MM.1S (cell line): ENCODE results near the gene F2.
A peak's percentile ranks its signal among the peaks of the same experiment; 100 is the strongest.

Source experiments
- EZH2 ChIP-seq: fragments of 300-600 bp; sonication (generic); optimal IDR thresholded peaks from 2 replicates; pipeline ENCODE3; 2017; ENCODE audit warnings: low read depth, mild to moderate bottlenecking, antibody characterized with exemption, low read length, mixed read lengths
- EZH2phosphoT487 ChIP-seq: fragments of 300-600 bp; sonication (generic); IDR thresholded peaks from 2 replicates; pipeline ENCODE4 v1.6.1; 2018; ENCODE audit warnings: antibody characterized with exemption, low read length
- TF ChIP-seq, protein P1 (sequence below): fragments of 300-600 bp; sonication (generic); IDR thresholded peaks from 2 replicates; pipeline ENCODE4 v1.5.1; 2016; ENCODE audit warnings: antibody characterized with exemption, low read length, mixed read lengths

DNA sequence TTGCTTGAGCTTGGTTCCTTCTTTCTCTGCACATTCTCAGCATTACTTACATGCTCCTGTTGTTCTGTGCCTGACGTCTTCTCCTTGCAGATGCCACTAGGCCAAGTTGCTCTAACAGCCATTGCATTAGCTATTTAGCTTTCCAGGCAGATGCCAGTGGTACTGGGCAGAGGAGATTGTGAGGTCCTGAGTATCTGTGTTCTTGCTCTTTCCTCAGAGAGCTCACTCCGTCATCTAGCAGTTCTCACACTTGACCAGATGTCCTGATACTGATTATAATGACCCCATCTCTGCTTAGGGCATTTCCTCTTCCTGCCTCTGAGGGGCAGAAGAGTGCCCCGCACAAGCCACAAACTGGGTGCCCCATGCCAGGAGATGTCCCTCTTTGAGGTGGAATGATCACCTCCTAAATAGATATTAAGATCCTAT, 49.3 kb upstream of the F2 start:
- TF ChIP-seq, protein P1, sequence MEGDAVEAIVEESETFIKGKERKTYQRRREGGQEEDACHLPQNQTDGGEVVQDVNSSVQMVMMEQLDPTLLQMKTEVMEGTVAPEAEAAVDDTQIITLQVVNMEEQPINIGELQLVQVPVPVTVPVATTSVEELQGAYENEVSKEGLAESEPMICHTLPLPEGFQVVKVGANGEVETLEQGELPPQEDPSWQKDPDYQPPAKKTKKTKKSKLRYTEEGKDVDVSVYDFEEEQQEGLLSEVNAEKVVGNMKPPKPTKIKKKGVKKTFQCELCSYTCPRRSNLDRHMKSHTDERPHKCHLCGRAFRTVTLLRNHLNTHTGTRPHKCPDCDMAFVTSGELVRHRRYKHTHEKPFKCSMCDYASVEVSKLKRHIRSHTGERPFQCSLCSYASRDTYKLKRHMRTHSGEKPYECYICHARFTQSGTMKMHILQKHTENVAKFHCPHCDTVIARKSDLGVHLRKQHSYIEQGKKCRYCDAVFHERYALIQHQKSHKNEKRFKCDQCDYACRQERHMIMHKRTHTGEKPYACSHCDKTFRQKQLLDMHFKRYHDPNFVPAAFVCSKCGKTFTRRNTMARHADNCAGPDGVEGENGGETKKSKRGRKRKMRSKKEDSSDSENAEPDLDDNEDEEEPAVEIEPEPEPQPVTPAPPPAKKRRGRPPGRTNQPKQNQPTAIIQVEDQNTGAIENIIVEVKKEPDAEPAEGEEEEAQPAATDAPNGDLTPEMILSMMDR: peak; percentile 24
- TF ChIP-seq EZH2 (no peak), EZH2phosphoT487 (no peak)
